Stimulated activated CD8-positive, alpha-beta memory T cell treated with anti-CD3 and anti-CD28 coated beads, Interleukin-15, amount 100 ng/mL, for 24 hours (primary cell): ENCODE data around the gene LTBR.

ENCODE experiments used
- DNase-seq: peaks from one replicate; pipeline ENCODE4 v3.0.0-alpha.2; 2020; ENCODE audit warnings: low read depth

The LTBR gene

DNA sequence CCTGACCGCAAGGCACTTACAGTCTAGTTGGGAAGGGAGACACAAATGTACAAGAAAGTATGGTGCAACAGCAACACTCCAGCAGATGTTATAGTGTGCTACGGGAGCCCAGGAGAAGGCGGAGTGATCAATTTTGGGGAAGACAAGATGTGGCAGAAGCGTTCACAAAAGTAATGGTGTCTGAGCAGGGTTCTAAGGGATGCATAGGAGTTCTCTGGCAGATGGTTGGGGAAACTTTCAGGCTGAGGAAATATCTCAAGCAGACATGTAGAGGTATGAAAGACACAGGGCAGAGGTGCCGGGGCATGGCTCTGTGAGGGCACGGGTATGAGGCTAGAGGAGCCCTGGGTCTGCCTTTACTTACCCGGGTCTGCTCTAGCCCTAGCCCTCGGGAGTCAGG is 37.0 kb upstream of the LTBR start:
- no peak for DNase-seq

DNA sequence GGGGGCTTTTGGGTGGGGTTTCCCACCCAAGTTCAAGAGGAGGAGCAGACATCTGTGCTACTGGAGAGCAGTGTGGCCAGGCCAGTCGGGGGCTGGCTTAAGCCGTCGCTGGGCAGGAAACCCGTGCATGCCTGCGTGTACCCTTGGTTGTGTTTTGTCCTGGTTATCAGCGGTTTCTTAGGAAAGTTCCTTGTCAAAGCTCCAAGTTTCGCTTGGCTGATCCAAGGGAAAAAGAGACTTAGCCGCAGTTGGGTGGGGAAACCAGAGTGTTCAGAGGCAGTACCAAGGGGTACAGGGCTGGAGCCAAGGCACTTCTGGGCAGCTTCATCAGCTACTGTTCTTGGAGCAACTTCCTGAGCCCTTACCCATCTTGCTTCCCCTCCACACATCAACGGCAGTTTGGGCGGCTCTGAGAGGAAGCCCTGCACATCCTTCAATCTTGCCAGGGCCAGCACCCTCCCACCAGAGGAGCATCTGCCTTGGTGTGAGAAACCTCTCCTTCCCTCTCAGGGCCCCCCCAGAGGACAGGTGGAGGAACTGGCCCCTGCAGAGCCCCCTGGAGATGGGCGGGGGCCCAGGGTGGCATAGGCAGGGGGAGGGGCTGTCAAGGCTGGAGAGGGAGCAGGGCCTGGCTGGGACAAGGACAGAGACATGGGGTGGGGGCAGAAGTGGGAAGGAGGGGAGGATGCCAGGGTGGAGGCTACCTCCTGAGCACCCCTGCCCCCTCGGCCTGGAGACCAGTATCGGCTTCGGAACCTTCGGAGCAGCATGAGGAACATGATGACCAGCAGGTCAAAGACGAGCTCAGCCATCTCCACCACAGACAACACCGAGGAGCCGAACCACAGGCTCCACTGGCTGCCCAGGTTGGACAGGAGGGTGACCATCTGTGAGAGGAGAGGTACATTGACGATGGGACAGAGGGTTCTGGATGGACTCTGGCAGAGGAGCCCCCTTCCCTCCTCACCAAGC is 36.3 kb upstream of the LTBR start:
- no peak for DNase-seq

DNA sequence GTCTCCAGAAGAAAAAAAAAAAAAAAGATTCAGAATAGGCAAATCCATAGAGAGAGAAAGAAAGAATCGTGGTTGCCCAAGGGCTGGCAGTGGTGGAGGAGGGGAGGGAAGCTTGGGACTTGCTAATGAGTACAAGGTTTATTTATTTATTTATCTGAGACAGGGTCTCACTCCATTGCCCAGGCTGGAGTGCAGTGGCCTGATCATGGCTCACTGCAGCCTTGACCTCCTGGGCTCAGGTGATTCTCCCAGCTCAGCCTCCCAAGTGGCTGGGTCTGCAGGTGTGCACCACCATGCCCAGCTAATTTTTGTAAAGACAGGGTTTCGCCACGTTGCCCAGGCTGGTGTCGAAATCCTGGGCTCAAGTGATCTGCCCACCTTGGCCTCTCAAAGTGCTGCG is 32.3 kb upstream of the LTBR start:
- no peak for DNase-seq

DNA sequence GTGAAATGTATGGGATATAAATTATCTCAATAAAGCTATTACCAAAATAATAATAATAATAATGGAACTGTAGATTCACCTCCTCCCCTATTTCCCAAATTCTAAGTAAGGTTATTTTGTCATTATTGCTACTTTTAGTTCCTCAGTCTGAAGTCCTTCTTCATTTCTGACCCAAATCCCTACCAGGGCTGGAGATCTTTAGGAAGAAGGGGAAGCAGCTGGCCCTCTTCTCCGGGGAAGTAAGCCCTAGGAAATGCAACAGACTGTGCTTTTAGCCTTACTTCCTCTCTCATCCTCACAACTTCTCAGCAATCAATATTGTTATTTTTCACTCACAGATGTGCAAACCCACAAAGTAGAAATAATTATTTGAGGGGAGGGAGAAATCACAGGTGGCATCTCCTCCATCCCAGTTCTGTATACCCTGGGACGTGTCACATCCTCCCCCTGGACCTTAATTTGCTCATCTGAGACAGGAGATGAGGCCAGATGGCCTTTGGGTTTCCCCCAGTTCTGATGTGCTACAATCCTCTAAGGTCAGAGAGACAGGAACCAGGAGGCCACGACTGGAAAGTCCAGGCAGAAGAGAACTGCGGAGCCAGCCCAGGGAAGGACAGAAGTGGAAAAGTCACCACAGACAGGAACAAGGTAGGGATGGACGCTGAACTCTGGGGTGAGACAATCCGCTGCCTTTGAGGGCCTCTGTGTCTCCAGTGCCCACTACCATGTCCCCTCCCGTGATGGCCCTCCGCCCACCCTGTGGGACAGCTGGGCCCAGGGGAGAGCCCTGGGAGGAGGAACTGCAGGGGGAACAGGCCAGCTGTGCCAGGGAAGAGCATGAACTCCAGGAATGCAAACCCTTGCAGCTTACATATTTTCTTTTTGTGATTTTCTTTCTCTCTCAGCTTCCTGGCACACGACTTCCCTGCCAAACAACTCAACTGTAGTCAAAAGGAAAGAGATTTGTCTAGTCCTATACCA is 31.5 kb upstream of the LTBR start:
- no peak for DNase-seq

DNA sequence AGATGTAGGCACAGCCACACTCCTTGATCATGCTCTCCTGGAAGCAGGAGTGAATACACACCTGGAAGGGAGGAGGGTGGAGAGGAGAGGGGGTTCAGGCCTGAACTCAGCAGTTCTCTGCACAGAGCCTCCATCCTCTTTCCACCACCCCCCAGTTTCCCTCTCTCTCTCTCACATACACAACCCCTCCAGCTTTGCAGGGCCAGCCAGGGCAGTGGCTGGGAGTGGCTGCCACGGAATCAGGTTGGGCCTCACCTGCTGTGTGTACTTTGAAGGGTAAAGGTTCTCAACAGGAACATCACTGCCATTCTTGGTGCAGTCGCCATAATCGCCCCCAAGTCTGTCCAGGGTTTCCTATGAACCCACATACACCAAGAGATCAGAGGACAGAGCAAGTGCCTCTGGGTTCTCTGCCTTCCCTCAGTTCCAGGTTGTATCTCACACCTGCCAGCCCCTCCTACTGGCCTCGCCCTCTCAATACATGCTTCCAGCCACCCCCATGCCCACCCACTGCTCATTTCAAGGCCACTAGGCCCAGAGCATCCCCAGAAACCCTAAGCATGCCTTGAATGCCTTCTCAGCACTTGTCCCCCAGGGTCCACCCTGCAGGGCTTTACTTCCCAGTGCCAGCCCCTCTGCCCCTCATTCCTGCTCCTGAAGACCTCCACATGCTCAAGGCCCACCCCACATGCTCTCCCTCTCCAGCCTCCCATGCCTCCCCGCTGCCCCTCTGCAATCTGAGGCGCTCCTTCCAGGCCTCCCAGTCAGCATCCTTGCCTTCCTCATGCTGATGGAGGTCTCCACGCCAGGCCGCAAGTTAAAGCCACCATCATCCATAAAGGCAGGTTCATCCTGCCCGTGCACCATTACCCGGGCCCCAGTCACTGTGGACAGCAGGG is 29.2 kb upstream of the LTBR start:
- no peak for DNase-seq

DNA sequence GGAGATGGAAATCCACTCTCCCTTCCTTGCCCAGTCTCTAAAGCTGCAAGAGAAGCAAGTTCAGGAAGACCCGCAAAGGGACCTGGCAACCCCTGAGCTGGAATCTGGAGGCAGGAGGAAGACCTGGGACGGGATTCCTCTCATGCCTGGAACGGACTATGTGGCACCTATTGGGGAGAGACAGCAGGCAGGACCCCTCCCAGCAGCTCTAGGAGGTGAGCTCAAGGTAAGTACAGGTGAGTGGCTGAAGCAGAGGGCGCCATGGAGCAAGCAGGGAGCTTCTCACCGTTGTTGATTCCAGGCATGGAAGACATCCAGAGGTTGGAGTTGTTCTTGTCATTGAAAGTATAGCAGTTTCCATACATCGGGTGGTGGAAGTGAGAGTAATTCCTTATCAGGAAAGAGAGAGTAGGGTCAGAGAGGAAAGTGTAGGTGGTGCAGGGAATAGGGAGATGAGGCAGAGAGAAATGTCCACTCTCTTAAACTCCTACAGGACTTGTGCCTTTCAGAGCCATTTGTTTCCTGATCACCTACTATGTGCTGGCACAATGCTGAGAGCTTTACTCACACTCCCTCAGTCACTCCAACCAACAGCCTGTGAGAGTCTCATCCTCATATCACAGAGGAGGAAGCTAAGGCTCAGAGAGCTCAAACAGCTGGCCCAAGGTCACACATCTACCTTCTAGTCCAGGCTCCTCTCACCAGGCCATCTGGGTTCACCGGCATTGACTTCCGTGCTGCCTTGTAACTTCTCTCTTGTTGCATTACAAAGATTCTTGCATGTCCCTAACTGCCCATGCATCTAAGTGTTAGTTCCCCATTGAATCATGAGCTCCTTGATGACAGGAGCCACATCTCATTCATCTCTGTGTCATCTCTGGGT is 28.2 kb upstream of the LTBR start:
- DNase-seq, result no peak

DNA sequence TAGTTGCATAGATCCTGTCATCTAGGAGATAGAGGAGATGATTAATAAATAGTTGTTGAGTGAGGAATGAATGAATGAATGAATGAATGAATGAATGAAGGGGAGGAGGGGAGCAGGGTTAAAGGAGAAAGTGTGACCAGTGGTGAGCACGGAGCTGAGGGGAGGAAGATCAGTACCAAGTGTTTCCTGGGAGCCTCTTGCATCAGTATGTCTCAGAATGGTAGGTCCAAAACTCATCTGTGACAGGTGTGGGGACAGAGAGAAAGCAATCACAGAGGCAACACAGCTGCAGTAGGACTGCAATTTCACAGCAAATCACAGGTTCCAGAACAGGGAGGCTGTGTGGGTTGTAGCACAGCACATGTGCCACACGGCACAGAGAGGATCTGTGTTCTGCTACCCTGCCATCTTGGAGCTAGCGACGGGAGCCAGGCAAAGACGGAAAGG is 27.6 kb upstream of the LTBR start:
- no peak for DNase-seq

DNA sequence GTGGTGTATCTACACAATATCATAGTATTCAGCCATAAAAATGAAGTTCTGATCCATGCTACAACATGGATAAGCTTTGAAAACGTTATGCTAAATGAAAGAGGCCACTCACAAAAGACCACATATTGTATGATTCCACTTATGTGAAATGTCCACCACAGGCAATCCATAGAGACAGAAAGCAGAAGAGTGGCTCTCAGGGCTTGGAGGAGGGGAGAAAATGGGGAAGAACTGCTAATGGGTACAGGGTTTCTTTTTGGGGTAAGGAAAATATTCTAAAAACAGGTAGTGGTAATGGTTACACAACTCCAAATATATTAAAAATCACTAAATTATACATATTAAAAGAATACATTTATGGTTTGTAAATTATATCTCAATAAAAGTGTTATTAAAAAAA is 25.1 kb upstream of the LTBR start:
- DNase-seq, result no peak

DNA sequence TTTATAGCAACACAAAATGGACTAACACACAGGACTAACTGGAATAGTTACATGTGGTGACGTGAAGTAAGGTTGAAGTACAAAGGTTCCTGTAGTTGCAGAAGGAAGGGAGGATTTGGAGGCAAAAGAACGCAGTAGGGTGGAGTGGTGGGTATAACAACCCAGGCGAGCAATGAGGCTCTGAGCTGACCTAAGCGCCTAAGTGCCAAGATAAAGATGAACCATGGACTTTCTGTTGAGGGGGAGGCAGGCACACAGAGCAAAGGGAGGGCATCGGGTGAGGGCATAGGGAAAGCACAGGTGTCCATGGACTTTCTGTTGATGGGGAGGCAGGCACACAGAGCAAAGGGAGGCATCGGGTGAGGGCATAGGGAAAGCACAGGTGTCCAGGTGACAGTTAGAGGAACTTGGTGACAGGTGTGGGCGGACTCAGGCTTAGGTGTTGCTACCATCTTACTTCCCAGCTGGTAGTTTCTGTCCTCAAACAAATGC is 23.8 kb upstream of the LTBR start:
- DNase-seq, result no peak

DNA sequence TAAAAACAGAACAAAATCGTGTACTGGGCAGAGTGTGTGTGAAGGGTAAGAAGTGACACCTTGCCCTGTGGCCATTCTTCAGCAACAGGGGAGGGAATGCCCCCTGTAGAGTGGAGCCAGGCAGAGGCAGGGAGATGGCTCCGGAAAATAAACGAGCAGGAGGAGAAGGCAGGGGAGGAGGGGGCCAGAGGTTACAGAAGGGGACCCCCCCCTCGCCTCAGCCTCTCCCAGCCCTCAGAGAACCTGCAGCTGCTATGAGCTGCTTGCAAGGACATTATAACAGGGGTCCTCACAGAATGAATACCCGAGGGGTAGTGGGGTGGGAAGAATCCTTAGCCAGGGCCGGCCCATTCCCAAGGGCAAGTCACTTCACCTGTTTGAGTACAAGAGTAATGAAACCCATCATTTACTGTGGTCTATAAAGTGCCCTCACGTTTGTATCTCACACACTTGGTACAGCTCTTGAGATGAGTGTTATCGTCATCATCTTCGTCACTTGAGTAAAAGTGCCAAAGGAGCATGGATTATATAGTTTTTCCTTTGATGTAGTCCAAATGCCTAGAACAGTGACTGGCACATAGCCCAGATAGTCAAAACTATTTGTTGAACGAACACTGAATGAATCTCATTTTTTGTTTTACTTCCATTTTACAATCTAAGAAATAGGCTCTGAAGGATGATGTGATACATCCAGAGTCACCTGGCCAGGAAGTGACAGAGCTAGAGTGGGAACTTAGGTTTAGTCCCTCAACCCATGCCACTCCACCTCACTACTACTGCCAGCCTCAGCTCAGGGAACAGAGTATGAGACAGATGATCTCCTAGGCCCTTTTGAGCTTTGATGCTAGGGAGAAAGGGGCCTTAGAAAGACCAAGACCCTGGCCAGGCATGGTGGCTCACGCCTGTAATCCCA is 23.1 kb upstream of the LTBR start:
- DNase-seq, result no peak

DNA sequence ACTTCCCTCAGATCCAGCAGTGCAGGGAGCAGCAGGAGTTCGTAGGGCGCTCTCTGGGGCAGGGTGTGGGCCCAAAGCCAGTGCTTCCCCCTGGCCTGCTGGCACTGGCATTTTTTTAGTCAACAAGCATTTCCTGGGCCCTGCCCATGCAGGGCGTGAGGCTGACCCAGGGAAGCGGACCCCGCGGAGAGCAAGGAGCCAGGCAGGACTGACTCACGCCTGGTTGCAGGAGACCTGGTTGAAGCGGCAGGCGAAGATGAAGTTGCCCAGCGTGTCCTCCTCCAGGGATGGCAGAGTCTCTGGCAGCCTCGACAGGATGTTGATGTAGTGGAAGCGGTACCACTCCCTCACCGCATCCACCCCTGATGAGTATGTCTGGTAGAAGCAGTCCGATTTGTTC is 22.1 kb upstream of the LTBR start:
- DNase-seq, result no peak

DNA sequence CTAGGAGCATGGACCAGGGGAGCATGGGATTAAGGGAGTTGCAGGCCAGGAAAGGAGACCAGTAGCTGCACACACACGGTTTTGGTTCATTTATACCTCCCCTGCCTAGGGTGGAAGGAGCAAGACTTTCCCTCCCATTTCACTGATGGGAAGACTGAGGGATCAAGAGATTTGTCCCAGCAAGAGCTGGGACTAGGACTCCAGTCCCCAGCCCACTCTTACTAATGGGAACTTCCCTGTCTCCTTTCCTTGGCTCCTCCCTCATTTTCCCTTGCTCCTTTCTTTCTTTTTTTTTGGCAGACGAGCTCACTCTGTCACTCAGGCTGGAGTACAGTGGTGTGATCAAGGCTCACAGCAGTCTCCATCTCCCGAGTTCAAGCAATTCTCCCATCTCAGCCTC is 21.6 kb upstream of the LTBR start:
- DNase-seq, result no peak

DNA sequence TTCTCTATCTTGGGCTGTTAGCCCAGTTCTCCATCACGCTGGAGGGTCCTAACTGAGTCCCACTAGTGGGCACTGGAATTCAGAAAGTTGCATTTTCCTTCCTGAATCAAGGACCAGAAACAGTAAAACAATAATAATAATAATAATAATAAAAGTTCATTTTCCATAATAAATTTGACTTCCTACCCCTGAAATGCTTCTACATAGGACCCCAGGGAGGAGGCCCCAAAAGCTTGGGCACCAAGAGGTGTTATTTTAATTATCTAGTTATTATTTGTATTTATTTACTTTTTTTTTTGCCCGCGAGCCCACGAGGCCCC is 21.0 kb upstream of the LTBR start:
- DNase-seq, result no peak

DNA sequence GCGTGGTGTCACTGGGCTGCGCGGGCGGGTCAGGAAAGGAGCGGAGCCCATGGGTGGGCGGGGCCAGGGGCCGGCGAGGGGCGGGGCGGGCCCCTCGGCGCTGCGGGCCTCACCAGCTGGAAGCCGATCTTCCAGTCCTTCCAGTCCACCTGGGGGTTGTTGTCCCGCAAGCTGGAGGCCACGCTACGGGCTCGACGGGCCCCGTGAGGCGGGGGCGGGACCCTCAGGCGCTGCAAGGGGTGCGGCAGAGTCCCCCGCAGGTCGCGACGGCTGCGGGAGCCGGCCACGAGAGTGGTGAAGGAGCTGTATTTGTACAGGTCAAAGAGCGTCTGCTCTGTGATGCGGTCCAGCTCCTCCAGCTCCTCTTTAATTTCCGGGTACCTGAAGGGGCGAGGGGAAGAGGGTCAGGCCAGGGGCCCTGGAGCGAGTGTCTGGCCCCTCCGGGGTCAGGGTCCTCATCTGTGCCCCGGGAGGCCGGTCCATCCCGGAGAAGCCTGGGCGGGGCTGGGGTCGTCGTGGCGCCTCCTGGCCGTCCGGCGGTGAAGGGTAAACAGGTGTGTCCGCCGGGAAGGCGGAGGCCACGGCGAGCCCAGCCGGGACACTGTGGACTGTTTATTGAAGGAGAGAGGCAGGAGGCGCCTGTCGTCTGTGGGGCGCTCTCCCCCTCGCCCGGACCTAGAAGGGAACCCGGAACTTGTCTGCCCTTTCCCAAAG is 20.5 kb upstream of the LTBR start:
- DNase-seq, result peak; percentile 44

DNA sequence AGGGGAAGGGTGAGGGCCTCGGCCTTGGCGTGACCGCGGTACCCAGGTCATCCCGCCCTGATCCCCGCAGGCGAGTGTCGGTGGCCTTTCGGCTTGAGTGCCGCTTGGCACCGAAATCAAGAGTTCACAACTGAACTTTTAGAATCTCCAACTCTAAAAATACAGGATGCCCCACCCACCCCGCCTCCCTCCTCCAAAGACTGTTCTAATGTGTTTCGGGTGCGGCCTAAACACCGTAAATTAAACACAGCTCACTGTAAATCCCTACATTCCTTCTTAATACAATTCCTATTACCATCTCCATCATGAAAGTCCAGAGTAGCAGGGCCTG is 20.0 kb upstream of the LTBR start:
- no peak for DNase-seq

DNA sequence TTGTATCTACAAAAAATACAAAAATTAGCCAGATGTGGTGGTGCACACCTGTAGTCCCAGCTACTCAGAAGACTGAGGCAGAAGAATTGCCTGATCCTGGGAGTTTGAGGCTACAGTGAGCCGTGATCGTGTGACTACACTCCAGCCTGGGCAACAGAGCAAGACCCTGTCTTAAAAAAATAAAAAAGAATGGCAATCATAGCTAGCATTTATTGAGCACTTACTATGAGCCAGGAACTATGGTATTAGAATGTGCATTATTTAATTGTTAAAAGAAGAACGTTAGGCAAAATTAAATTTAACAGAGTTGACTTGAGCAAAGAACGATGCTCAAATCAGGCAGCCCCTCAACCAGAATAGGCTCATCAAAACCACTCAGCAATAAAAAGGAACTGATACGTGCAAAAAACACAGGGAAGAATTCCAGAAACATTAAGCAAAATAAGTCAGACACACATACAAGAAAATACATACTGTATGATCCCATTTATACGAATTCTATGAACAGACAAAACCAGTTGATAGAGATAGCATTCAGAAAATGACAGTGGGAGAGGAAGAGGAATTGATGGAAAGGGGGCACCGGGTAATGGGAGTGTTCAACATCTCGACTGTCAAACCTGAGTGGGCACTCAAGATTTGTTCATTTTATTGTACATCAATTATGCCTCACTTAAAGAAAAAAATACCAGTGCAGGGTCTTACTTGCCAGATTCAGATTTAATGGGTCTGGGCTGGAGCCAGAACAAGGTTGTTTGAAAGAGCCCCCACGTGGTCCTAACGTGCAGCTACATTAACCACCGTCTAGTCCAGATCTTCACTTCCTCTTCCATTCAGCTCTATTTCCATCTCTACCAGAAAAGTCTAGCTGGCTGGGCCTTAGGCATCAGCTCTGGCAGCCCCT is 16.6 kb upstream of the LTBR start:
- DNase-seq, result no peak

DNA sequence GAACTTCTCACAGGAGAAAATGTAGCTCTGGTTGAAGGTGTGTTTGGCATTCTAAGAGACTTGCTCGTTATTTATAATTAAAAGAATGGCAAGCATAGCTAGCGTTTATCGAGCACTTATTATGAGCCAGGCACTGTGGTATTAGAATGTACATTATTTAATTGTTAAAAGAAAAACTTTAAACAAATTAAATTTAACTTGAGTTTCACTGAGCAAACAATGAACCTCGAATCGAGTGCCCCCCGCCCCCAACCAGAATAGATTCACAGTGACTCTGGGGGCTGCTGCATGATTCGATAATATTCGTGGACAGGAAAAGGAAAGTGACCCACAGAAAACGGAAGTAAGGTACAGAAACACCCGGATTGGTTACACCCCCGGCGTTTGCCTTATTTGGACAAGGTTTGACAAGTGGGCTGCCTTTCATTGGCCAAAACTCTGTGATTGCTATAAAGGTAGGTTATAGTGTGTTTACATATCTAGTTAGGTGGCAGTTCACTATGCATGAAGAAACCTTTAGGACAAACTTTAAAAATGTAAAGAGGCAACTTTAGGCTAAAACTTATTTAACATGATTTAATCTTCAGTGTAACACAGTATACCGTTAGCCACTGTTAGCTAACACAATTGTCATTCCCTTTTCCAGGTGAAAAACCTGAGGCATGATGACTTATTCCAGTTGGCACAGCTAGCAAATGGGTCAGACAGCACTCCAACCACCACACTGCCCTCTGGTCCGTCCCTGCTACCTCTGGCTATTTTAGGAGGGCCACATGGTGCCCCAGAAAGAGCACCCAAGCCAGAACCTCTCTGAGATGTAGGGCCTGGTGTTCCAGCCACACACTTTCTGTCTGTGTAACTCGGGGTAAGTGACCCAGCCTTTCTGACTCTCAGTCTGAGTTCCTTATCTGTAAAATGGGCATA is 15.7 kb upstream of the LTBR start:
- no peak for DNase-seq
